Activated CD8-positive, alpha-beta memory T cell treated with anti-CD3 and anti-CD28 coated beads for 1 hour (primary cell): ENCODE measurements around the gene HYPK.
"Not testable (repeated sequence)": the region's sequence is repeated elsewhere in the genome, so short reads cannot be mapped to it uniquely, and the experiment has no call there.

ENCODE experiments used
- DNase-seq, 2 donors: peaks; one replicate each; pipeline ENCODE4 v3.0.0-alpha.2; 2020; ENCODE audit warnings: low read depth in 1 of 2; ENCODE audit errors: extremely low read depth in 1 of 2

HYPK gene

GRCh38 chr15:43832485-43832884 is 32.1 kb downstream of the HYPK start:
- DNase-seq = not testable (repeated sequence)

GRCh38 chr15:43845421-43845820 is 45.0 kb downstream of the HYPK start:
- DNase-seq = no peak

- DNase-seq = no peak
These were observed 50.9 kb downstream of the HYPK start for GRCh38 chr15:43851251-43851650.

GRCh38 chr15:43852607-43853006 is 52.2 kb downstream of the HYPK start:
- DNase-seq = no peak
